ENCODE data around the gene WDFY3.

GRCh38 chr4:84638092-84638491, 328.4 kb downstream of the WDFY3 start:
- TF ChIP-seq, protein P1, sequence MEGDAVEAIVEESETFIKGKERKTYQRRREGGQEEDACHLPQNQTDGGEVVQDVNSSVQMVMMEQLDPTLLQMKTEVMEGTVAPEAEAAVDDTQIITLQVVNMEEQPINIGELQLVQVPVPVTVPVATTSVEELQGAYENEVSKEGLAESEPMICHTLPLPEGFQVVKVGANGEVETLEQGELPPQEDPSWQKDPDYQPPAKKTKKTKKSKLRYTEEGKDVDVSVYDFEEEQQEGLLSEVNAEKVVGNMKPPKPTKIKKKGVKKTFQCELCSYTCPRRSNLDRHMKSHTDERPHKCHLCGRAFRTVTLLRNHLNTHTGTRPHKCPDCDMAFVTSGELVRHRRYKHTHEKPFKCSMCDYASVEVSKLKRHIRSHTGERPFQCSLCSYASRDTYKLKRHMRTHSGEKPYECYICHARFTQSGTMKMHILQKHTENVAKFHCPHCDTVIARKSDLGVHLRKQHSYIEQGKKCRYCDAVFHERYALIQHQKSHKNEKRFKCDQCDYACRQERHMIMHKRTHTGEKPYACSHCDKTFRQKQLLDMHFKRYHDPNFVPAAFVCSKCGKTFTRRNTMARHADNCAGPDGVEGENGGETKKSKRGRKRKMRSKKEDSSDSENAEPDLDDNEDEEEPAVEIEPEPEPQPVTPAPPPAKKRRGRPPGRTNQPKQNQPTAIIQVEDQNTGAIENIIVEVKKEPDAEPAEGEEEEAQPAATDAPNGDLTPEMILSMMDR (conservative IDR thresholded peaks at IDR 0.05; ENCODE audit: low read depth in 2 of 2): no peak
- no peak for TF ChIP-seq JUNB (IDR thresholded peaks at IDR 0.05; ENCODE audit: unreplicated experiment)
- TF ChIP-seq CREB1 (CRISPR knock-in tag; IDR thresholded peaks at IDR 0.05; ENCODE audit: low read depth): no peak
- TF ChIP-seq NANOG (IDR thresholded peaks at IDR 0.05; ENCODE audit: borderline replicate concordance): no peak
- TF ChIP-seq, protein P2, sequence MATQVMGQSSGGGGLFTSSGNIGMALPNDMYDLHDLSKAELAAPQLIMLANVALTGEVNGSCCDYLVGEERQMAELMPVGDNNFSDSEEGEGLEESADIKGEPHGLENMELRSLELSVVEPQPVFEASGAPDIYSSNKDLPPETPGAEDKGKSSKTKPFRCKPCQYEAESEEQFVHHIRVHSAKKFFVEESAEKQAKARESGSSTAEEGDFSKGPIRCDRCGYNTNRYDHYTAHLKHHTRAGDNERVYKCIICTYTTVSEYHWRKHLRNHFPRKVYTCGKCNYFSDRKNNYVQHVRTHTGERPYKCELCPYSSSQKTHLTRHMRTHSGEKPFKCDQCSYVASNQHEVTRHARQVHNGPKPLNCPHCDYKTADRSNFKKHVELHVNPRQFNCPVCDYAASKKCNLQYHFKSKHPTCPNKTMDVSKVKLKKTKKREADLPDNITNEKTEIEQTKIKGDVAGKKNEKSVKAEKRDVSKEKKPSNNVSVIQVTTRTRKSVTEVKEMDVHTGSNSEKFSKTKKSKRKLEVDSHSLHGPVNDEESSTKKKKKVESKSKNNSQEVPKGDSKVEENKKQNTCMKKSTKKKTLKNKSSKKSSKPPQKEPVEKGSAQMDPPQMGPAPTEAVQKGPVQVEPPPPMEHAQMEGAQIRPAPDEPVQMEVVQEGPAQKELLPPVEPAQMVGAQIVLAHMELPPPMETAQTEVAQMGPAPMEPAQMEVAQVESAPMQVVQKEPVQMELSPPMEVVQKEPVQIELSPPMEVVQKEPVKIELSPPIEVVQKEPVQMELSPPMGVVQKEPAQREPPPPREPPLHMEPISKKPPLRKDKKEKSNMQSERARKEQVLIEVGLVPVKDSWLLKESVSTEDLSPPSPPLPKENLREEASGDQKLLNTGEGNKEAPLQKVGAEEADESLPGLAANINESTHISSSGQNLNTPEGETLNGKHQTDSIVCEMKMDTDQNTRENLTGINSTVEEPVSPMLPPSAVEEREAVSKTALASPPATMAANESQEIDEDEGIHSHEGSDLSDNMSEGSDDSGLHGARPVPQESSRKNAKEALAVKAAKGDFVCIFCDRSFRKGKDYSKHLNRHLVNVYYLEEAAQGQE (IDR thresholded peaks at IDR 0.05; ENCODE audit: unreplicated experiment): no peak
- TF ChIP-seq EZH2phosphoT487 (IDR thresholded peaks at IDR 0.05; ENCODE audit: unreplicated experiment): no peak
- no peak for TF ChIP-seq EZH2 (IDR thresholded peaks at IDR 0.05; ENCODE audit: low read depth, unreplicated experiment)
- TF ChIP-seq POLR2AphosphoS5 (IDR thresholded peaks at IDR 0.05; ENCODE audit: low read depth): no peak
- no peak for TF ChIP-seq ETS1 (IDR thresholded peaks at IDR 0.05)
- no peak for TF ChIP-seq ZNF331 (CRISPR knock-in tag; IDR thresholded peaks at IDR 0.05; ENCODE audit: low read depth)
